ENCODE measurements around the gene PID1. TPM values are rescaled to one million over a fixed set of nuclear protein-coding genes. Genes with fewer than 3 reads are reported as not detected.

PID1 gene
- total RNA-seq, 2 donors from 2014 or later = 13.0 to 13.8 TPM

GRCh38 chr2:229273723-229274338 lies 2.7 kb upstream of the PID1 start:
- WGBS, 2 donors = 21 to 23% methylated on average over 4 of the region's 4 CpGs
- peak; percentile 88 for ATAC-seq
- Histone ChIP-seq H3K27me3 (no peaks in the 10 kb centered on the region), H3K36me3 (replicated peaks in 1 of 2; ENCODE audit: insufficient read depth in 1 of 2, low read depth in 2 of 2) (no peaks in the 10 kb centered on the region), H3K9me3 (no peaks in the 10 kb centered on the region), H3K4me3 (no peak overlapping the region), H3K4me1 (peaks cover 25% of the 10 kb centered on the region), H3K27ac (peak overlapping the region in 1 of 4 donors; percentile 72)
- DNase-seq = peak; percentile 52 to 85 (median 70)
- TF ChIP-seq CTCF (IDR thresholded peaks at IDR 0.05) (peak; percentile 50 to 92 (median 78)), POLR2A (IDR thresholded peaks at IDR 0.05) (no peak)
- intact Hi-C loops (cut with DNase I) = no loop called here

GRCh38 chr2:229273006-229273722 lies 2.1 kb upstream of the PID1 start:
- TF ChIP-seq CTCF (IDR thresholded peaks at IDR 0.05) (no peak), POLR2A (IDR thresholded peaks at IDR 0.05) (no peak)
- H3K36me3 ChIP-seq (replicated peaks in 1 of 2; ENCODE audit: insufficient read depth in 1 of 2, low read depth in 2 of 2) = no peaks in the 10 kb centered on the region
- no peak for ATAC-seq
- intact Hi-C loops (cut with DNase I) = no loop called here
- peak in 1 of 4 donors; percentile 37 for DNase-seq
- 5 to 6% methylated on average over 9 of the region's 9 CpGs for WGBS, 2 donors
- H3K4me3 ChIP-seq = no peak overlapping the region
- H3K4me1 ChIP-seq = peaks cover 25% of the 10 kb centered on the region
- H3K27me3 ChIP-seq = no peaks in the 10 kb centered on the region
- H3K27ac ChIP-seq = peak overlapping the region in 1 of 4 donors; percentile 72
- H3K9me3 ChIP-seq = no peaks in the 10 kb centered on the region

- 37 to 42% methylated on average over 5 to 6 of the region's 6 CpGs for WGBS, 2 donors
- ATAC-seq (no peak), DNase-seq (no peak)
- Histone ChIP-seq H3K4me3 (no peak overlapping the region), H3K27me3 (no peaks in the 10 kb centered on the region), H3K27ac (peak overlapping the region in 2 of 4 donors; percentile 17 to 31), H3K9me3 (no peaks in the 10 kb centered on the region), H3K4me1 (peaks cover 46% of the 10 kb centered on the region), H3K36me3 (replicated peaks in 1 of 2; ENCODE audit: insufficient read depth in 1 of 2, low read depth in 2 of 2) (no peaks in the 10 kb centered on the region)
- TF ChIP-seq CTCF (IDR thresholded peaks at IDR 0.05) = no peak
- TF ChIP-seq POLR2A (IDR thresholded peaks at IDR 0.05) = no peak
- intact Hi-C loops (cut with DNase I) = no loop called here
Measured at GRCh38 chr2:229269941-229270340, 1.1 kb downstream of the PID1 start.

GRCh38 chr2:229269146-229269545 lies 1.9 kb downstream of the PID1 start:
- peak in 1 of 4 donors; percentile 33 for DNase-seq
- H3K9me3 ChIP-seq = no peaks in the 10 kb centered on the region
- peaks cover 46% of the 10 kb centered on the region for H3K4me1 ChIP-seq
- TF ChIP-seq POLR2A (IDR thresholded peaks at IDR 0.05) (no peak), CTCF (IDR thresholded peaks at IDR 0.05) (no peak)
- H3K27ac ChIP-seq = peak overlapping the region in 1 of 4 donors; percentile 31
- H3K4me3 ChIP-seq = no peak overlapping the region
- no peaks in the 10 kb centered on the region for H3K27me3 ChIP-seq
- ATAC-seq = no peak
- H3K36me3 ChIP-seq (replicated peaks in 1 of 2; ENCODE audit: insufficient read depth in 1 of 2, low read depth in 2 of 2) = no peaks in the 10 kb centered on the region
- WGBS, 2 donors = 56 to 57% methylated on average over 8 of the region's 8 CpGs
- intact Hi-C loops (cut with DNase I) = no loop called here

All from body of pancreas (tissue), 4 donors.